ENCODE results near the gene POLDIP2. TPM values are rescaled to one million over a fixed set of nuclear protein-coding genes. Genes with fewer than 3 reads are reported as not detected.

Gene POLDIP2
- polyA plus RNA-seq, 1 of the 3 experiments (the other 2 are of a cell fraction), result 98.1 TPM

DNA sequence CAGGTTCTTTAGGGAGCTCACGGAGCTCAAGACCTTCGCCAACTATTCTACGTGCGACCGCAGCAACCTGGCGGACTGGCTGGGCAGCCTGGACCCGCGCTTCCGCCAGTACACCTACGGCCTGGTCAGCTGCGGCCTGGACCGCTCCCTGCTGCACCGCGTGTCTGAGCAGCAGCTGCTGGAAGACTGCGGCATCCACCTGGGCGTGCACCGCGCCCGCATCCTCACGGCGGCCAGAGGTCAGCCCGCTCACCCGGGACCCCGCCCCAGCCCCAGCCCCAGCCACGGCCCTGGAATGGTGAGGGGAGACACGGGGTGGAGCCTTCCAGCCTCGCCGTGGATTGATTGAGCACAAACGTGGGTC lies 27.7 kb upstream of the POLDIP2 start (continued):
- TF ChIP-seq CTCF (IDR thresholded peaks at IDR 0.05), result no peak
- no peak for TF ChIP-seq RCOR1 (IDR thresholded peaks at IDR 0.05; ENCODE audit: low read length)
- TF ChIP-seq POLR2AphosphoS5 (IDR thresholded peaks at IDR 0.05; ENCODE audit: low read depth, low read length), result no peak
- no peak for TF ChIP-seq GATA2 (CRISPR knock-in tag; IDR thresholded peaks at IDR 0.05)
- TF ChIP-seq MXI1 (IDR thresholded peaks at IDR 0.05; ENCODE audit: low read depth, low read length), result no peak

- peaks cover 16% of the 10 kb centered on the region; the same call in 1 of the 2 replicates for H3K79me2 ChIP-seq (ENCODE audit: insufficient read depth)
- POLR2A ChIA-PET, result interaction anchor here (1.2 kb wide), 1 partner anchor 14 kb away, joined by 3 read pairs; no protein-coding TSS in a partner anchor
- TF ChIP-seq MXI1 (IDR thresholded peaks at IDR 0.05; ENCODE audit: low read depth, low read length) (no peak), JUND (IDR thresholded peaks at IDR 0.05) (no peak), TCF12 (IDR thresholded peaks at IDR 0.05) (no peak), CTCF (IDR thresholded peaks at IDR 0.05) (no peak), FOXJ3 (CRISPR knock-in tag; IDR thresholded peaks at IDR 0.05) (no peak), FOXM1 (IDR thresholded peaks at IDR 0.05; ENCODE audit: low read depth) (no peak), FOSL2 (IDR thresholded peaks at IDR 0.05; ENCODE audit: borderline replicate concordance, low read depth) (no peak), IRF3 (IDR thresholded peaks at IDR 0.05; ENCODE audit: low read depth, low read length) (no peak), NFIC (IDR thresholded peaks at IDR 0.05; ENCODE audit: borderline replicate concordance) (no peak), RAD21 (IDR thresholded peaks at IDR 0.05; ENCODE audit: low read length) (no peak), CHD2 (IDR thresholded peaks at IDR 0.05; ENCODE audit: low read length, partially characterized antibody) (no peak), SMC3 (IDR thresholded peaks at IDR 0.05; ENCODE audit: low read depth, low read length) (no peak), GATA2 (CRISPR knock-in tag; IDR thresholded peaks at IDR 0.05) (no peak)
- no peak overlapping the region for H3K27ac ChIP-seq (ENCODE audit: low read depth in 2 of 2, low read length in 1 of 2)
- no peak for DNase-seq
- H3K4me3 ChIP-seq (ENCODE audit: low read depth in 2 of 2, low read length in 1 of 2), result no peak overlapping the region
- no peak overlapping the region for H3K4me2 ChIP-seq
- H3K36me3 ChIP-seq (replicated peaks in 1 of 2; ENCODE audit: control insufficient read depth in 1 of 2, insufficient read depth in 2 of 2, low read length in 1 of 2), result peaks cover 17 to 22% of the 10 kb centered on the region in 2 experiments
- H3K9ac ChIP-seq, result no peak overlapping the region
- CTCF ChIA-PET, result no interaction called here
- no peak overlapping the region for H2AFZ ChIP-seq (ENCODE audit: low read depth)
- no peaks in the 10 kb centered on the region for H3K9me2 ChIP-seq
- 0 out of 2 replicates have a peak, but pooled peaks cover 10% of the 10 kb centered on the region for H4K20me1 ChIP-seq (ENCODE audit: insufficient read depth)
- 94% methylated on average over 54 of the region's 56 CpGs for WGBS (ENCODE audit: low lambda C conversion rate)
- no peaks in the 10 kb centered on the region for H3K27me3 ChIP-seq (ENCODE audit: insufficient read depth)
- peaks cover 7 to 14% of the 10 kb centered on the region in 2 experiments; a peak in 2 of 4 replicates for H3K4me1 ChIP-seq (ENCODE audit: control insufficient read depth in 1 of 2, insufficient read depth in 2 of 2, low read depth in 1 of 2, low read length in 1 of 2)
- H3K9me3 ChIP-seq, result no peaks in the 10 kb centered on the region
- H3F3A ChIP-seq (replicated peaks; ENCODE audit: insufficient read depth), result no peaks in the 10 kb centered on the region
Measured at GRCh38 chr17:28384281-28385036, 27.1 kb upstream of the POLDIP2 start.

Measured in SK-N-SH (cell line).